NCI-H345 treated with DMSO at 0.1 percent for 48 hours (cell line): ENCODE data around the gene CAMKMT.
A peak's percentile ranks its signal among the peaks of the same experiment; 100 is the strongest.

ENCODE experiments used
- DNase-seq: peaks from one replicate; lab custom pipeline; 2025; ENCODE audit not compliant: unreplicated experiment; lab: John Stamatoyannopoulos, UW

CAMKMT gene

DNA sequence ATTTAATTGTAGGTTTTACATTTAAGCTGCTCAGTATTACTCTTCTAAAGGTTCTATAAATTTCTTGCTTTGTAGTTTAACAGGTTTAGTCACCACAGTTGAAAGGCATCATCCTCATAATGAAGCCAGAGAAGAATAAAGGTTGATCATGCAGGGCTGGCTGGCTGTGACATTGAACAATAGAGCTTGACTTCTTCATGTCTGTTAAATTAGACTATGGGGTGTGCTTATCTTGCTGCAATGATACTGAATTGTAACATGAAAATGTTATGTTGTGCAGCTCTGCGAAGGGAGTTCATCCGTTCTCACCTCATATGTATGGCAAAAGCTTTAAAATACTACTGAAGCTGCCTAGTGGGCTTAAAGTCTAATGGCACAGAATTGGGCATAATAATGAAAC is 81.8 kb downstream of the CAMKMT start:
- no peak for DNase-seq

DNA sequence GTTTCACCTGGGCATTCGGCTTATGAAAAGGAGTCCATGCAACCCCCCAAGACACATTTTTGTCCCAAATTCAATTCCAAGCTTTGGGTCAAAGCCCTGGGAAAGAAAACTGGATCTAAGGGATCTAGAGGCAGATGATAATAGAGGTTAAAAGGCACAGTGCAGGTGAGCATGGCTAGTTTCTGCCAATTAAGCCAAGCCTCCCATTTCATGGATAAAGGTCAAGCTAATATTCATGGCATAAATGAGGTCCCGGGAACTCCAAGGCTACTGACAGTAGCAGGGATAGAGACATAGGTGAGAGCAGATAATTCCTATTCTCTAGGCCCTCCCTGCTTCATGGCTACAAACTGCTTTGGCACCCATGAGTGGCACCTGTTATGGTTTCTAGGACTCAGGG is 83.1 kb downstream of the CAMKMT start:
- no peak for DNase-seq

DNA sequence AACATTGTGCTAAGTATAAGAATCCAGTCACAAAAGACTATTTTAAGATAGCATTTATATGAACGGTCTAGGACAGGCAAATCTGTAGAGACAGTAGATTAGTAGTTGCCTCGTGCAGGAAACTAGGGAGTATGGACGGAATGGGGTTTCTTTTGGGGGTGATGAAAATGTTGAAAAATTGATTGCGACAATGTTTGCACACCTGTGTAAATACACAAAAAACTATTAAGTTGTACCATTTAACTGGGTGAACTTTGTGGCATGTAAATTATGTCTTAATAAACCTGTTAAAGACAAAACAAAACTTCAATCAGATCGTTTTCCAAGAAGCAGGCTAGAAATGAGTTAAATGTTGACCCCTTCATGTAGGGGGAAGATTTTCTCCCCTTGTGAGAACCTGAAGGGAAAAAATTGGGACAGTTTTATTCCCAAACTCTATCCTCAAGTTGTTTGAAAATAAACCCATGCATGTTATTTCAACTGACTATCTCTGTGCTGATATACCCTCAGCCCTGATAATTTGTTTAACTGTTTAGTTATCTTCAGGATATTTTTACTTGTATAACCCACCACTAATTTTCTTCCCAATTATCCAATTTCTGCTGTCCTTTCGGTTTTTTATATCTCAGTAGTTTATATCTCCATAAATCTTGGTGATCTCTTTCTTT is 87.2 kb downstream of the CAMKMT start:
- DNase-seq: no peak

DNA sequence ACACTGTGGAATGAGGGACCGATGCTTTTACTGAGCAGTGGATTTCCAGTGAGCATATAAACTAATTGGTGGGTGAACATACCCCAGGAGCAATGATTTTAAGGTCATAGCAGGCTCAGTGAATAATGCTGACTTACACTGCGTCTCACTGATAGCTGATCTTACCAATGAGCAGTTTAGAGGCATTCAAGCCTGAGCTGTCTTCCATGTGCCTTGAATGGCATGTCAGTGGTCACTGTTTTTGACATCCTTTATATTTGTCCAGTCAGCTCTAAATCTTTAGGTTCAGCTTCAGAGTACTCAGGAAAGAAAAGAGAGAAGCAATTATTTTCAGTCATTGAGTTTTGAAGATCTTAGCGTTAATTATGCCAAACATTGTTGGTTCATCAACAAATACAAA is 88.3 kb downstream of the CAMKMT start:
- no peak for DNase-seq

DNA sequence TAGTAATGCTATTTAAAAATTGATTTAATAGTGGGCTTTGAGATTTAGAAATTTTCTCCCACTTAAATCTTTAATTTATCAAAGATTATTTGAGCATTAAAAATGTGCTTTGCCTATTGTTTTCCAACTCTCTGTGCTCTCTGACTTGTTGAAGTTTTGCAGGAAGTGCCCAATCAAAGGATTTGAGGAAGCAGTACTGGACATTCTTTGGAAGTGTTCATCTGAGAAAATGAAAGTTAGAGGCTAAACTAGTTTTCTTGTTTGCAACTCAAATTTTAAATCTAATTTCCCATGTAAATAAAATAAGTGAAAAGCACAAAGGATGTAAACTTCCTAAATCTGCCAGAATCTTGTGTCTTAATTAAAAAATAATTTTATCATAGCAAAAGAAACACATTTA is 89.1 kb downstream of the CAMKMT start:
- DNase-seq: no peak

DNA sequence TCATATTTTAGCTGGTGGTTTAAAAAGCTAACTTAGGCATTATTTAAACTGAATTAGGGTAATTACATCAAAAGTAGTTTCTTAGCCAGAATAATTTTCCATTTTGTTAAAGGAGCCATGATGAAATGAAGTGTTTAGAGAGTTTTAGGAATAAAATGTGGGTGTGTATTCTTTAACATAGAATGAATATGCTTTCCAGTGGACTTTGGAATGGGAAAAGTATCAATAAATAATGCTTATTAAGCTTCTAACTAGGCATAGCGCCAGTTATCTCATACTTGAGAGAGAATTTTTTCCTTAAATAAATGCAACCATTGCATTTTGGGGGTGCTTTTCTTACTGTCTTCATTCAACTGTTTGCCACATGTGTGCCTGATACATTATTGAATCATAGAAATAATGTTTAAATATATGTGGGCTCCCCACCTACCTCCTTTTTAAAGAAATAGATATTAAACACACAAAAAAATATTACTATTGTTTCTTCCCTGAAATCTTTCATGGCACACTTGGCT is 90.4 kb downstream of the CAMKMT start:
- no peak for DNase-seq

DNA sequence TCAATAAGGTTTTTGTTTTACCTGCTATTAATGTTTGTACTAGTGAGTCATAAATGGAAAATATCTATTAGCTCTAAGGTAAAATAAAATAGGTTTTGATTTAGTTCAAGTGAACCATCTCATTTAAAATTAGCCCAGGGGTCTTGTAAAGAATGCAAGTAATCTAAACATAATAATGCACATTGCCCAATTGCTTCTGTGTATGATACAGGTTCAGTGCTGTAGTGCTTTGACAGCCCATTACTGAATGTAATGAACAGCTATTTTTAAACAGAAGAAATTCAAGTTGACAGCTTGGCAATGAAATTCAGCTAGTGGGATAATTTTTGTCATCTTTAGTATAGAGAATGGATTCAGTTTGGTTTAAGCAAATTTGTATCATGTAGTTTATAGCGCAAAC is 91.5 kb downstream of the CAMKMT start:
- no peak for DNase-seq

DNA sequence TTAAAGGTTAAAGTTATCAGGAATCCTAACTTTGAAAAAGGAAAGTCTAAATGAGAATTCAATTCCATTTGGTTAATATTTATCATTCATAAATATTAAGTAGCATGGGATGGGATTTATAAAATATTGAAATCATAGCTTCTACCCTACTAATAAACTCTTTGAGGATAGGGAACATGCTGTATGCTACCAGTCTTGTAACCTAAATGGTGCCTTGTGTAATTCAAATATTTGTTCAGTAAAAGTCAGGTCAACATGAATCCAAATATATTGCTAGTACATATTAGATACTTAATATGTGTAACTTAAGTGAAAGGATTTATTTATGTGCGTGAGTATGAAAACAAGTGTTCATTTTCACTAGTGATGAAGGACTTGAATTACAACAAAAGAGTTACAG is 94.1 kb downstream of the CAMKMT start:
- no peak for DNase-seq

DNA sequence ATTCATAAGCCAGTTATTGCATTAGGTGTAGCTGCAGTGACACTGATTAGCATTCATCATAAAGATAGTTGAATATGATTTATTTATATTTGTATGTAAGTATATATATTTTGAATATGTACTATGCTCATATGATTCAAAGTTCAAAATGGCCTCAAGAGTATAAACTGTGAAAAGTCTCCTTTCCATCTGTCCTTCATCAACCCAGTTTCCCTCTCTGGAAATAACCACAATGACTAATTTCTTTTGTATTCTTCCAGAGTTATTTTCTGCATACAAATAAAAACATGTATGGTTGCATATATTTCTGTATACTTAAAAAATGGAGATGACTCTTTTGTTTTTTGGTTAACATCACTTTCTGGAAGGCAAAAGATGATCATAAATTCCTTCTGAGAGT is 95.2 kb downstream of the CAMKMT start:
- DNase-seq: no peak

DNA sequence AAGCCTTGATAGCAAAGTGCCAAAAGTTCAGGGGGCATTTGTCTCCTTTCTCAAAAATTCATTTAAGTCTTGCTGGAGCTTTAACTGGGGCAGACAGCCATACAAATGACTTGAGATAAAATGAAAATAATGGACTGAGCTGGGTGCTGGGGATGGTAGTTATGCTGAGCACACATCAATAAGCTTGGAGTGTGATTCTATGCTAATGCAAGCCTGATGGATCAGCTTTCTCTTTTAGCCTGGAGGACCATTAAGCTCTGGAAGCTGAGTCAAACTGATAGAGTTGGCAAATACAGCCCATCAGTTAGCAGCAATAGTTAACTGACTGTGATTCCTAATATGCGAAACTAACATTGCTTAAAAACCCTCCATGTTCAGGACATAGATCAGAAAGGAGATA is 98.0 kb downstream of the CAMKMT start:
- DNase-seq: no peak

DNA sequence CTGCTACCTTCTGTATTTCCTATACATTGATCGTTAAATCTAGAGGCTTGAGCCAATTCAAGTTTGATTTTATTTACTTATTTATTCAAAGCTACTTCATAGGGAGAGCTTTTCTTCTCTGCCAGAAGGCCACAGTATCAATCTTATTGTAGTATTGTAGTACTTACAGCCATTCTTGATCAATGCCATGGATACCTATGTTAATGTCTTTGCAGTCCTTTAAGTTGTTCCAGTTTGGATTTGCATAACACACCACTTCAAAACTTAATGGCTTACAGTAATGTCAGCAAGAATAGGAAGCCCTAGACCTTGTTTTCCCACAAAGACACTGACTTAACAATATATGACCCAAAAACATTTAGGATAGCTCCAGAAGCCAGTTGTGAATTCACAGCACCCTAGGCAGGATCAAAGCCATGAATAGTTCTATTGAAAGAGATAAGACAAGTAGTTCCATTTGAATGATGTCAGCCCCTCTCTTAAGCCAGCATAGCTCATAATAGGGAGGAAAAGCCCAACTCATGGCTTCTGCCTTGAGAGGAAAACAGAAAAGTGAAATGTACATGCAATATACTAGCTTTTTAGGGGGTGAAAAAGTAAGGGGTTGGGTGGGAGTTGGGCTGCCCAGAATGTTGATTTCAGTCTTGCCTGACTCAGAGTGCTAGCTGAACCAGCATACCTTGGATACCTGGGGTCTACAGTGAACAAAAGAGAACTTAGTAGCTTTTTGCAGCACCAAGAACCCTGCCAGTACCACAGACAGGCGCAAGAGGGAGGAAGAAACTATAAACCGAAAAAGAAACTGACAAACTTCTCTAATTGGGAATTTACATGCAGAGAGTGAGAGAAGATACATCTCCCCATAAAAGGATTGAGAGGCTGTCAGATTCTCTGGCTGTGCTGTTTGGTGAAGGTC is 101.4 kb downstream of the CAMKMT start:
- DNase-seq: no peak

DNA sequence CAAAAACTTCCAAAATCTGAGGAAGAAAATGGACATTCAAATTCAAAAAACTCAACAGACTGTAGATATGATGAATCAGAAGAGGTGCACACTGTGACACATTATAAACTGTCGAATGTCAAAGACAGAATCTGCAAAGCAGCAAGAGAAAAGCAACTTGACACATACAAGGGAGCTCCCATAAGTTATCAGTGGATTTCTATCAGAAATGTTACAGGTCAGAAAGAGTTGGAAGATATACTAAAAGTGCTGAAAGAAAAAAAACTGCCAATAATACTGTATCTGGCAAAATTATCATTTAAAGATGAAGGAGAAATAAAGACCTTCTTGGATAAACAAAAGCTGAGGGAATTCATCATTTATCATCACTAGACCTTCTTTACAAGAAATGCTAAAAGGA is 102.7 kb downstream of the CAMKMT start:
- DNase-seq: no peak

DNA sequence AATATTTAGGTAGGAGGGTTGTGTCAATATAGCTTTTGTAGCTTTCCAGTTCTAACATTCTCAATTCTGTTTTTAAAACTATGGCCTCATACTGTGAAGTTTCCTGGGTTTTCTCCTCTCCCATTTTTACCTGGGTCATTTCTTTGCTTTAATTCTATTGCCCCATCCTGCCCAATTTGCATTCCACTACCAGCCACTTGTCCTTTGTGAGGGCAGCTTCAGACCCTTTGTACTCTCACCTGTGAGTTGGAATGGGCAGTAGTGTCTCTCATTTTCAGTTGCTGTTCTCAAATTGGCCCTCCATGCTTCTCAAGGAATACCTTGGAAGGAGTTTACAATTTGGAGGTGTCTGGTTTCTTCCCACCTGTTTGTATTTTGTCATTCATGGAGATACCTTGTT is 108.4 kb downstream of the CAMKMT start:
- no peak for DNase-seq

DNA sequence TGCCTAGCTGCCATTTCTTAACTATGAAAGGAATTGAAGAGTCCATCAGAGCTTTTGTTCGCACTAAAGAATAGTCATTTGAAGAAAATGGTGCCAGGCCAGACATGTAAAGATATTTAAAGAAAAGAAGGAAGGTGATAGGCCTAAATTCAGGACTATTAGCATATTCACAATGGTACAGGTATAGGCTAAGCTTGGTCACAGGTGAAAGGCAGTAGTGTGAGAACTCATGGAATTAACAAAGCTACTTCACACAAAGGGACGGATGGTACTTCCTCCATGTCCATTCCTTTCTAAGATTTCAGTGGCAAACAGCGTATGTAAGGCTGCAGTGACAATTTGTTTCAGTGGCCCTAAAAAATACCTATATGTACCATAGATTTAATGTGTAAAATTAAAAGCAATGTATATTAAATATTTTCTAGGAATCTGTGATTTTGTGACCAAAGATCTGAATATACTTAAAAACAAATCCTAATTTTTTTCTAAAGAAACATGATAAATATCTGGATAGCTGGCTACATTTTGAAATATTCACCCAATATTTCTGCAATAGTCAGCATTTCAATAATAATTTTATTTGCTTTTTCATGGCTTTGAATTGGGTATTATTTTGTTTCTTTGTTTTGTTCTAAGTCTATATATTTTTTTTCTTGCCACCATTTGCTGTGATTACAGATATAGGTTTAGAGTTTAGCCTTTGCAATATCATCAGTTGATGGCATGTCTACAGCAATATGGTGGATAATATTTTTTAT is 116.1 kb downstream of the CAMKMT start:
- DNase-seq: no peak

DNA sequence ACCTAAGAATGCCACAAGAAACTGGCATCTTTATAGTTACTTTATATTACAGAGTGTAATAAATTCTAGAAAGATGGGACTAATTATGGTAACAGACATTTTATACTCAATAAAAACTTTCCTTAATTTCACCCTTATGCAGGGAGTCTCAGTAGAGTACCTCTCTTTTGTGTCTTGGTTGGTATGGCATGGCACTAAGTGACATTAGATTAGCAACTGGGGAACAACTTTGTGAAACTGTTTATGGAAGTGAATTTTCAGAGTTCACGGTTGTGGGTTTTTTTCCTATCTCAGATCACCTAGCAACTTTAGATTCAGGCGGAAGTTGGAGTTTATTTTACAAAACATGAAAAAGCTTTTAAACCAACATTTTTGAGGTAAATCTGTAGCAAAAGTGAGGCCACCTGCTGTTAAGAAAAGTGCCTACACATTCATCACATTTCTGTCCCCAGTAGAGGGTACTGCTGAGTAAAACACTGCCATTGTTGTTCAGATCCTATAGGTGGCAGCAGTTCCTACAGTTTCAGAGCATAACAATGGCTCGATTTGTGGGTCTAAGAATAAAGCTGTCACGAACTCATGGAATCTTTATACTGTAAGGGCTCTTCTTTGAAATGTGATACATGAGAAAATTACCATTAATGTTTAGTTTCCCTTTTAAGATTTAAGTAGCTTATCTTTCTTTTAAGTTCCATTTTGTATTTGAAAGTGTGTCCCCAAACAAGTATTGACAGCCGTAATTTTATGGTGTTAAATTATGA is 117.6 kb downstream of the CAMKMT start:
- peak; percentile 87 for DNase-seq

DNA sequence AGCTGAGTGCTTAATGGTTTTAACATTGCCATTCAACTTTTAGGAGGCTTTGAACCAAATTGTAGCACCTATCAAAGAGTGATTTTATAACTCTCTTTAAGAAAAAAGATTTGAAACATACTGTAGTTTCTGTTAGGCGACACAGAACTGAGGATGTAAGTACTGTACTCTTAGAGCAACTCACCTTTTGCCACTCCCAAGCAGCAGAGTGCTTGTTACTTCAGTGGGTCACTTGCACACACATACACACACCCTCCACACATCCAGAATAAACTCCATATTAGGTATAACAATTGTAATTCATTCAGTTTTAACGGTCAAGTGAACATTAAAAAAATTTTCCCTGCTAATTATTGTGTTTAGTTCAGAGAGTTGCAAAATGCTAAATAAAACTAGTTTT is 118.3 kb downstream of the CAMKMT start:
- no peak for DNase-seq

DNA sequence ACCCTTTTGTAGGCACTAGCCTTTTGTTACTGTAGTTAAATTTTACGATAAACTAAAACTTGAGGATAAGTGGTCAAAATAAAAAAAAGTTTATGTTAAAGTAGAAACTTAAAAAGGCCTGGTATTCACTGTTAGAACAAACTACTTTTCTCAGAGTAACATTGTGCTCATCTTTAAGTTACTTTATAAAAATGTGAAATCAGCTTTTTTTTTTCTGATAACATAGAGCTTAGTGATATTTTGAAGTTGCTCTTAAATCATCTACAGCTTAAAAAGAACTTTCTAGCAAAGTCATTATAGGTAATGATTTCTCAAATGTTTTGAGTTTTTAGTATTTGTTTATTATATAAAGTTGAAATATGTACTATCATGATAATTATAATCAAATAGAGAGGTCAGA is 125.3 kb downstream of the CAMKMT start:
- no peak for DNase-seq

DNA sequence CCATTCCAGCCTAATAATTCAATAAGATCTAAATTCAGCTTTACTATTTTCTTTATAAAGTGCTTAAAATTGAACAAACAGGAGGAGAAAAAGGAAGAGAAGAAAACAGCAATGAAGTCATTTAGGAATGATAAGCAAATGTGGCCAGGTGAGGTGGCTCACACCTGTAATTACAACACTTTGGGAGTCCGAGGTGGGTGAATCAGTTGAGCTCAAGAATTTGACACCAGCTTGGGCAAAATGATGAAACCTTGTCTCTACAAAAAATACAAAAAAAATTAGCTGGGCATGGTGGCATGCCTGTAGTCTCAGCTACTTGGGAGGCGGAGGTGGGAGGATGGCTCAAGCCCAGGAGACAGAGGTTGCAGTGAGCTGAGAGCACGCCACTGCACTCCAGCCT is 129.0 kb downstream of the CAMKMT start:
- no peak for DNase-seq

DNA sequence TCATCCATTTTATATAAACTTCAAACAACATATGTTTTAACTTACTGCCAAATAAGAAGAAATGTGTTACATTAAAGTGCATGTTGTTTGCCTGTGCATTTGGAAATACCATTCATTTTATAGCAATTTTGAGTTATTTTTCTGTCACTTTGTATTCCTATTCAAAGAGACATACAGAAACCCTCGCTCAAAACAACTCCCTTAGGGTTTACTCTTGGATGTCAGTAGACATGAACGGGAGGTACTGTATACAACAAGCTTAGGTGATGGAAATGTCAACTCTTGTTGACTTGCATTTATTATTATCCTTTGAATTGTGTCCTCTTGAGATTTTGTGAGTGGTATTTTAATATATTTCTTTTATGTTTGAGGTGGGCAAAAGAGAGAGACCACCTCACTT is 132.3 kb downstream of the CAMKMT start:
- no peak for DNase-seq

DNA sequence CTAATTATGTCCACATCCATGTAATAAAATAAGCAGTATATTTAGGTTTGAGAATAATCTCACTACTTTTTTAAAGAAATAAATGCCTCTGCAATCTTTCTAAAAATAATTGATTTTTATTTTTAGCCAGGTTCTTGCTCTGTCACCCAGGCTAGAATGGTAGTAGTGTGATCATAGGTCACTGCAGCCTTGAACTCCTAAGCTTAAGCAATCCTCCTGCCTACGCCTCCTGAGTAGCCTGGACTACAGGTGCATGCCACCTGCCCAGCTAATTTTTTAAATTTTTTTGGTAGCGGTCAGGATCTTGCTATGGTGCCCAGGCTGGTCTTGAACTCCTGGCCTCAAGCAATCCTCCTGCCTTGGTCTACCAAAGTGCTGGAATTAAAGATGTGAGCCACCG is 133.3 kb downstream of the CAMKMT start:
- DNase-seq: no peak

DNA sequence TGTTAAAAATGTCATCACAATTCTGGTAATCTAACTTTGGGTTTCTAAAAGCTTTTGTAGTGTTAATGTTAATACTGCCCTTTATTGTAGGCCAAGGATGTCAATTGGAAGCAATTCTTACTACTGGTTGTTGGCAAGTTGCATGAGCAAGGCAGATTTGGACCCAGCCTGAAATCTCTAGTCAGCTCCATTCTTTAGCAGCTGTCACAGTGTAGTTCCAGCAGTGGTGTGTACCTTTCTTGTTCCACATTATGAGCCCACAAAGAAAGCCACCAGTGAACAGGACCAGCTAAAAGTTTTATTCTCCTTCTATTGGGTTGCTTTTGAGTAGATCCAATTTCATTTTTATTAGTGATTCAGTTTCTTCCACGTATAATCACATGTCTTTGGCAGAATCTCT is 133.8 kb downstream of the CAMKMT start:
- no peak for DNase-seq
